ENCODE results near the gene ATP2A3. TPM values are rescaled to one million over a fixed set of nuclear protein-coding genes. Genes with fewer than 3 reads are reported as not detected.

ATP2A3 gene
- total RNA-seq, 1 experiment from 2014 or later, result 4.5 TPM

GRCh38 chr17:3922765-3923164, 41.5 kb downstream of the ATP2A3 start:
- no peak for DNase-seq
- TF ChIP-seq CTCF (IDR thresholded peaks at IDR 0.05; ENCODE audit: unreplicated experiment), result no peak
- BruUV-seq (replicated peaks), result no TSS peak
- no peak overlapping the region for H3K27ac Mint-ChIP-seq (ENCODE audit: unreplicated experiment)
- no peaks in the 10 kb centered on the region for H3K27me3 Mint-ChIP-seq (ENCODE audit: unreplicated experiment)
- intact Hi-C loops (cut with micrococcal nuclease; ENCODE audit: unreplicated experiment), result no loop called here
- H3K4me1 Mint-ChIP-seq (ENCODE audit: low read depth, unreplicated experiment), result no peaks in the 10 kb centered on the region
- no peaks in the 10 kb centered on the region for H3K9me3 Mint-ChIP-seq (ENCODE audit: low read depth, unreplicated experiment)
- H3K4me3 Mint-ChIP-seq (ENCODE audit: low read depth, unreplicated experiment), result no peak overlapping the region
- no peaks in the 10 kb centered on the region for H3K36me3 Mint-ChIP-seq (ENCODE audit: insufficient read depth, unreplicated experiment)
- CTCF ChIA-PET, result interaction anchor here (0.6 kb wide), 1 partner anchor 168 kb away, joined by 4 read pairs; no protein-coding TSS in a partner anchor

GRCh38 chr17:3921502-3922319, 42.5 kb downstream of the ATP2A3 start:
- H3K4me1 Mint-ChIP-seq (ENCODE audit: low read depth, unreplicated experiment), result no peaks in the 10 kb centered on the region
- no peaks in the 10 kb centered on the region for H3K27me3 Mint-ChIP-seq (ENCODE audit: unreplicated experiment)
- no TSS peak for BruUV-seq (replicated peaks)
- no peak overlapping the region for H3K4me3 Mint-ChIP-seq (ENCODE audit: low read depth, unreplicated experiment)
- no peaks in the 10 kb centered on the region for H3K36me3 Mint-ChIP-seq (ENCODE audit: insufficient read depth, unreplicated experiment)
- CTCF ChIA-PET, result no interaction called here
- intact Hi-C loops (cut with micrococcal nuclease; ENCODE audit: unreplicated experiment), result no loop called here
- no peaks in the 10 kb centered on the region for H3K9me3 Mint-ChIP-seq (ENCODE audit: low read depth, unreplicated experiment)
- no peak for DNase-seq
- TF ChIP-seq CTCF (IDR thresholded peaks at IDR 0.05; ENCODE audit: unreplicated experiment), result no peak
- H3K27ac Mint-ChIP-seq (ENCODE audit: unreplicated experiment), result no peak overlapping the region

- Mint-ChIP-seq H3K36me3 (ENCODE audit: insufficient read depth, unreplicated experiment) (no peaks in the 10 kb centered on the region), H3K27ac (ENCODE audit: unreplicated experiment) (no peak overlapping the region), H3K4me3 (ENCODE audit: low read depth, unreplicated experiment) (no peak overlapping the region), H3K27me3 (ENCODE audit: unreplicated experiment) (no peaks in the 10 kb centered on the region), H3K9me3 (ENCODE audit: low read depth, unreplicated experiment) (no peaks in the 10 kb centered on the region), H3K4me1 (ENCODE audit: low read depth, unreplicated experiment) (no peaks in the 10 kb centered on the region)
- TF ChIP-seq CTCF (IDR thresholded peaks at IDR 0.05; ENCODE audit: unreplicated experiment), result no peak
- CTCF ChIA-PET, result interaction anchor here (0.5 kb wide), 1 partner anchor 347 kb away, joined by 4 read pairs; no protein-coding TSS in a partner anchor
- intact Hi-C loops (cut with micrococcal nuclease; ENCODE audit: unreplicated experiment), result no loop called here
- DNase-seq, result no peak
- BruUV-seq (replicated peaks), result no TSS peak
These were observed 43.2 kb downstream of the ATP2A3 start for GRCh38 chr17:3921006-3921405.

- no peaks in the 10 kb centered on the region for H3K27me3 Mint-ChIP-seq (ENCODE audit: unreplicated experiment)
- intact Hi-C loops (cut with micrococcal nuclease; ENCODE audit: unreplicated experiment), result loop anchor here (10.0 kb wide), 1 partner anchor 156 kb away; no protein-coding TSS in a partner anchor
- H3K36me3 Mint-ChIP-seq (ENCODE audit: insufficient read depth, unreplicated experiment), result no peaks in the 10 kb centered on the region
- H3K9me3 Mint-ChIP-seq (ENCODE audit: low read depth, unreplicated experiment), result no peaks in the 10 kb centered on the region
- H3K4me3 Mint-ChIP-seq (ENCODE audit: low read depth, unreplicated experiment), result no peak overlapping the region
- H3K27ac Mint-ChIP-seq (ENCODE audit: unreplicated experiment), result no peak overlapping the region
- CTCF ChIA-PET, result no interaction called here
- H3K4me1 Mint-ChIP-seq (ENCODE audit: low read depth, unreplicated experiment), result no peaks in the 10 kb centered on the region
- DNase-seq, result no peak
- TF ChIP-seq CTCF (IDR thresholded peaks at IDR 0.05; ENCODE audit: unreplicated experiment), result no peak
- BruUV-seq (replicated peaks), result no TSS peak
These were observed 45.1 kb downstream of the ATP2A3 start for GRCh38 chr17:3919123-3919624.
